GM12892 (cell line): ENCODE results near the gene PTPDC1.

Experiments
- POLR2AphosphoS5 ChIP-seq: IDR thresholded peaks from 2 replicates; pipeline ENCODE4 v1.6.1; 2011; ENCODE audit warnings: low read depth, low read length, control low read depth
- TAF1 ChIP-seq: IDR thresholded peaks from 2 replicates; pipeline ENCODE4 v1.6.1; 2011; ENCODE audit warnings: low read depth, mild to moderate bottlenecking, control low read depth, low read length, borderline replicate concordance

- TF ChIP-seq POLR2AphosphoS5 (no peak), TAF1 (no peak)
These were observed 1.7 kb upstream of the PTPDC1 start for GRCh38 chr9:94082553-94082952.
